Measurements from ENCODE around the gene TFIP11.

TFIP11 gene

DNA sequence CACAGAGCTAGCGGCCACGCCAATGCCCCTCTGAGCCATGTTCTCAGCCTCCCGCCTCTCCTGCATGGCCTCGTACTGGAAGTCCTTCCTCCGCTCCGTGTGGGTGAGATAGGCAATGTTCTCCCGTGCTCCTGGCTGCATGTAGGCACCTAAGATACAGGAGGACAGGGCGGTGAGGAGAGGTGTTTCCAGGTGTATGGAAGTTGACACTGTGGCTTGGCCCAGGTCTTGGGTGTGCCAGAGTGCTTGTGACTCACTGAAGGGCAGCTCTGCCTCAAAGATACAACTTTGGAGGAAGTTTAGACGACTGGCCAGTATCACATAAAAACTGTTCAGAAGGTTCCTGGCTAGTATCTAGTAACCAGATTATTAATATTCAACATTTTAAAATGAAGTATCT is 20.1 kb downstream of the TFIP11 start (continued):
- TF ChIP-seq ZNF518A (tag by site-specific recombination; conservative IDR thresholded peaks at IDR 0.05; ENCODE audit: low read depth), result no peak
- no peak for TF ChIP-seq KLF7 (tag by site-specific recombination; IDR thresholded peaks at IDR 0.05; ENCODE audit: borderline replicate concordance)
- TF ChIP-seq ZNF311 (tag by site-specific recombination; IDR thresholded peaks at IDR 0.05; ENCODE audit: borderline replicate concordance), result no peak

GRCh38 chr22:26489447-26490036 is 22.7 kb downstream of the TFIP11 start:
- TF ChIP-seq ZNF549 (tag by site-specific recombination; IDR thresholded peaks at IDR 0.05) (no peak), ZBTB17 (tag by site-specific recombination; IDR thresholded peaks at IDR 0.05) (no peak), ZFP41 (tag by site-specific recombination; IDR thresholded peaks at IDR 0.05; ENCODE audit: borderline replicate concordance) (no peak), ZNF639 (tag by site-specific recombination; IDR thresholded peaks at IDR 0.05) (no peak), ZFP37 (tag by site-specific recombination; IDR thresholded peaks at IDR 0.05) (no peak), HOXC10 (CRISPR knock-in tag; IDR thresholded peaks at IDR 0.05) (no peak), ZNF274 (IDR thresholded peaks at IDR 0.05; ENCODE audit: low read length) (no peak), ZNF274 (tag by site-specific recombination; IDR thresholded peaks at IDR 0.05; ENCODE audit: borderline replicate concordance) (no peak), ZNF114 (tag by site-specific recombination; IDR thresholded peaks at IDR 0.05) (no peak), ZNF621 (tag by site-specific recombination; IDR thresholded peaks at IDR 0.05) (no peak)
- ChIA-PET POLR2A (no interaction called here), CTCF (no interaction called here)
- H3K4me1 ChIP-seq (ENCODE audit: control insufficient read depth, insufficient read depth, low read length), result peaks cover 3% of the 10 kb centered on the region; the same call in 1 of the 2 replicates
- no peak overlapping the region for H3K4me3 ChIP-seq (ENCODE audit: low read depth, low read length)
- peaks cover 32 to 89% of the 10 kb centered on the region in 2 experiments for H3K36me3 ChIP-seq (ENCODE audit: control insufficient read depth in 2 of 2, insufficient read depth in 1 of 2, low read length in 2 of 2)
- no peak overlapping the region for H3K27ac ChIP-seq (ENCODE audit: extremely low read depth, low read depth, low read length)
- H3K9me3 ChIP-seq (ENCODE audit: control insufficient read depth, insufficient read depth, low read depth, low read length), result no peaks in the 10 kb centered on the region

GRCh38 chr22:26487996-26488395 is 24.3 kb downstream of the TFIP11 start:
- H3K27ac ChIP-seq (ENCODE audit: extremely low read depth, low read depth, low read length), result no peak overlapping the region
- CTCF ChIA-PET, result interaction anchor here (0.6 kb wide), 1 partner anchor 135 kb away, joined by 3 read pairs; no protein-coding TSS in a partner anchor
- H3K9me3 ChIP-seq (ENCODE audit: control insufficient read depth, insufficient read depth, low read depth, low read length), result no peaks in the 10 kb centered on the region
- POLR2A ChIA-PET, result no interaction called here
- H3K36me3 ChIP-seq (ENCODE audit: control insufficient read depth in 2 of 2, insufficient read depth in 1 of 2, low read length in 2 of 2), result peaks cover 26 to 73% of the 10 kb centered on the region in 2 experiments
- no peak overlapping the region for H3K4me3 ChIP-seq (ENCODE audit: low read depth, low read length)
- peaks cover 4% of the 10 kb centered on the region; the same call in 1 of the 2 replicates for H3K4me1 ChIP-seq (ENCODE audit: control insufficient read depth, insufficient read depth, low read length)
- TF ChIP-seq, protein P1, sequence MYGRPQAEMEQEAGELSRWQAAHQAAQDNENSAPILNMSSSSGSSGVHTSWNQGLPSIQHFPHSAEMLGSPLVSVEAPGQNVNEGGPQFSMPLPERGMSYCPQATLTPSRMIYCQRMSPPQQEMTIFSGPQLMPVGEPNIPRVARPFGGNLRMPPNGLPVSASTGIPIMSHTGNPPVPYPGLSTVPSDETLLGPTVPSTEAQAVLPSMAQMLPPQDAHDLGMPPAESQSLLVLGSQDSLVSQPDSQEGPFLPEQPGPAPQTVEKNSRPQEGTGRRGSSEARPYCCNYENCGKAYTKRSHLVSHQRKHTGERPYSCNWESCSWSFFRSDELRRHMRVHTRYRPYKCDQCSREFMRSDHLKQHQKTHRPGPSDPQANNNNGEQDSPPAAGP (tag by site-specific recombination; IDR thresholded peaks at IDR 0.05), result no peak
- TF ChIP-seq WT1 (tag by site-specific recombination; IDR thresholded peaks at IDR 0.05) (no peak), SALL2 (tag by site-specific recombination; IDR thresholded peaks at IDR 0.05; ENCODE audit: borderline replicate concordance) (no peak), ZNF37A (tag by site-specific recombination; IDR thresholded peaks at IDR 0.05) (no peak), ZNF274 (IDR thresholded peaks at IDR 0.05; ENCODE audit: low read length) (no peak), ZNF274 (tag by site-specific recombination; IDR thresholded peaks at IDR 0.05; ENCODE audit: borderline replicate concordance) (no peak), ZNF548 (tag by site-specific recombination; IDR thresholded peaks at IDR 0.05) (no peak)

All from HEK293 (cell line).